Measurements from ENCODE around the gene FXR2. TPM values are rescaled to one million over a fixed set of nuclear protein-coding genes. Genes with fewer than 3 reads are reported as not detected.

Gene FXR2
- total and polyA plus RNA-seq, 4 donors: 6.8 to 18.3 (median 14.8) TPM

DNA sequence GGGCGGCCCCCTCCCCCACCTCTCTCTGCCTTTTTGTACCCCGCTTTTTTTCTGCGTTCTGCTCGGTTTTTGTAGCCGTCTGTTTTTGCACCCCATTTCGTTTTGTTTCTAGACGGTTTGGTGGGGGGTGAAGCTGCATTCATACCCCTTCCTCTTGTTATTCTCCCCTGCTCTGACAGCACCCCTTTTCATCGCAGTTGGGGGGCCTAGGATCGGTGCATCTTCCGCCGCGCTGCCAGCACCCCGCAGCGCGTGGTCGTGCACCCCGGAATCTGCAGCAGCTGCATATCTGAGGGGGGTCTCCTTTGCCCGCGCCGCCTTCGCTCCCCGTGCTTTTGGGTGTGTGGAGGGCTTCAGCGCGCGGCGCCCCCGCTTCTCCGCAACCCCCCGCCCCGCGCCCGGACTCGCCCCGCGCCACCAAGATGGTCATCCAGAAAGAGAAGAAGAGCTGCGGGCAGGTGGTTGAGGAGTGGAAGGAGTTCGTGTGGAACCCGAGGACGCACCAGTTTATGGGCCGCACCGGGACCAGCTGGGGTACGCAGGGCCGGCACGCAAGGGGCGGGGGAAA lies 36.5 kb upstream of the FXR2 start (continued):
- TF ChIP-seq, protein P1, sequence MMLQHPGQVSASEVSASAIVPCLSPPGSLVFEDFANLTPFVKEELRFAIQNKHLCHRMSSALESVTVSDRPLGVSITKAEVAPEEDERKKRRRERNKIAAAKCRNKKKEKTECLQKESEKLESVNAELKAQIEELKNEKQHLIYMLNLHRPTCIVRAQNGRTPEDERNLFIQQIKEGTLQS (IDR thresholded peaks at IDR 0.05): no peak
- TF ChIP-seq YY1 (IDR thresholded peaks at IDR 0.05): no peak
- TF ChIP-seq, protein P2, sequence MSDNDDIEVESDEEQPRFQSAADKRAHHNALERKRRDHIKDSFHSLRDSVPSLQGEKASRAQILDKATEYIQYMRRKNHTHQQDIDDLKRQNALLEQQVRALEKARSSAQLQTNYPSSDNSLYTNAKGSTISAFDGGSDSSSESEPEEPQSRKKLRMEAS (IDR thresholded peaks at IDR 0.05): no peak
- TF ChIP-seq FOXA1 (IDR thresholded peaks at IDR 0.05): no peak
- no peak for TF ChIP-seq CTCF (IDR thresholded peaks at IDR 0.05; ENCODE audit: low read depth, low read length, missing input control)
- no peak for TF ChIP-seq SP1 (IDR thresholded peaks at IDR 0.05)

GRCh38 chr17:7650509-7651096 lies 35.9 kb upstream of the FXR2 start, which contains the start of gene ATP1B2:
ATP1B2 (plus strand) TSS chr17:7650926; CDS start chr17:7651519, 593 bp downstream.
- no peaks in the 10 kb centered on the region for H3K36me3 ChIP-seq (ENCODE audit: control insufficient read depth in 4 of 4, insufficient read depth in 3 of 4, low read depth in 1 of 4, low read length in 3 of 4)
- peak; percentile 94 for DNase-seq (ENCODE audit: low spot score)
- H3K4me3 ChIP-seq (ENCODE audit: low read depth in 1 of 3, low read length in 3 of 3): peak within 1 kb of the TSS; percentile 49 to 66 (median 50)
- H3K4me1 ChIP-seq (ENCODE audit: control insufficient read depth in 4 of 4, insufficient read depth in 4 of 4, low read length in 3 of 4): peaks cover 4 to 18% (median 9%) of the 10 kb centered on the region in 4 donors
- TF ChIP-seq FOXA2 (IDR thresholded peaks at IDR 0.05) (peak; percentile 60), ZBTB33 (IDR thresholded peaks at IDR 0.05) (no peak), FOXA1 (IDR thresholded peaks at IDR 0.05) (peak; percentile 34)
- H3K27me3 ChIP-seq (ENCODE audit: control insufficient read depth in 4 of 4, insufficient read depth in 4 of 4, low read length in 3 of 4): no peaks in the 10 kb centered on the region
- H3K27ac ChIP-seq (ENCODE audit: low read depth in 1 of 2, low read length in 2 of 2): no peak within 1 kb of the TSS
- WGBS: 3% methylated on average over 34 of the region's 34 CpGs
- no peaks in the 10 kb centered on the region for H3K9me3 ChIP-seq (ENCODE audit: control insufficient read depth in 4 of 4, low read length in 3 of 4)
- H3K9ac ChIP-seq (ENCODE audit: low read depth in 1 of 2, low read length in 2 of 2): no peak within 1 kb of the TSS

GRCh38 chr17:7647018-7647417 lies 32.3 kb upstream of the FXR2 start:
- Histone ChIP-seq H3K4me1 (ENCODE audit: control insufficient read depth in 4 of 4, insufficient read depth in 4 of 4, low read length in 3 of 4) (peaks cover 4 to 18% (median 9%) of the 10 kb centered on the region in 4 donors), H3K4me3 (ENCODE audit: low read depth in 1 of 3, low read length in 3 of 3) (no peak overlapping the region), H3K27ac (ENCODE audit: low read depth in 1 of 2, low read length in 2 of 2) (no peak overlapping the region), H3K9ac (ENCODE audit: low read depth in 1 of 2, low read length in 2 of 2) (no peak overlapping the region), H3K27me3 (ENCODE audit: control insufficient read depth in 4 of 4, insufficient read depth in 4 of 4, low read length in 3 of 4) (no peaks in the 10 kb centered on the region), H3K36me3 (ENCODE audit: control insufficient read depth in 4 of 4, insufficient read depth in 3 of 4, low read depth in 1 of 4, low read length in 3 of 4) (no peaks in the 10 kb centered on the region), H3K9me3 (ENCODE audit: control insufficient read depth in 4 of 4, low read length in 3 of 4) (no peaks in the 10 kb centered on the region)
- 79% methylated on average over 4 of the region's 4 CpGs for WGBS
- no peak for DNase-seq (ENCODE audit: low spot score)
- TF ChIP-seq CTCF (IDR thresholded peaks at IDR 0.05; ENCODE audit: low read depth, low read length, missing input control) (no peak), FOXA2 (IDR thresholded peaks at IDR 0.05) (no peak), HNF4A (conservative IDR thresholded peaks at IDR 0.05) (no peak), GABPA (IDR thresholded peaks at IDR 0.05 in 1 of 2, conservative IDR thresholded peaks at IDR 0.05 in 1 of 2) (no peak), ZBTB33 (IDR thresholded peaks at IDR 0.05) (no peak), RXRA (IDR thresholded peaks at IDR 0.05) (no peak), RAD21 (IDR thresholded peaks at IDR 0.05) (no peak), JUND (IDR thresholded peaks at IDR 0.05) (no peak), YY1 (IDR thresholded peaks at IDR 0.05) (no peak), TAF1 (conservative IDR thresholded peaks at IDR 0.05) (no peak), HNF4G (IDR thresholded peaks at IDR 0.05) (no peak), FOXA1 (IDR thresholded peaks at IDR 0.05) (no peak), NR2F2 (IDR thresholded peaks at IDR 0.05) (no peak), EGR1 (IDR thresholded peaks at IDR 0.05; ENCODE audit: low read depth in 2 of 2) (no peak)
- TF ChIP-seq, protein P1 (IDR thresholded peaks at IDR 0.05): no peak
- TF ChIP-seq, protein P2 (IDR thresholded peaks at IDR 0.05): no peak

Measured in liver (tissue), 9 donors.